GM20000 (cell line): ENCODE data around the gene DHCR7.

Source experiments
- DNase-seq: peaks from one replicate; pipeline ENCODE4 v3.0.0; 2012; ENCODE audit warnings: low spot score
- TF ChIP-seq, protein P1 (sequence below): IDR thresholded peaks from 2 replicates; pipeline ENCODE4 v1.5.1; 2012; ENCODE audit warnings: mild to moderate bottlenecking, control low read depth; ENCODE audit errors: extremely low read depth, missing control alignments

DHCR7 gene

DNA sequence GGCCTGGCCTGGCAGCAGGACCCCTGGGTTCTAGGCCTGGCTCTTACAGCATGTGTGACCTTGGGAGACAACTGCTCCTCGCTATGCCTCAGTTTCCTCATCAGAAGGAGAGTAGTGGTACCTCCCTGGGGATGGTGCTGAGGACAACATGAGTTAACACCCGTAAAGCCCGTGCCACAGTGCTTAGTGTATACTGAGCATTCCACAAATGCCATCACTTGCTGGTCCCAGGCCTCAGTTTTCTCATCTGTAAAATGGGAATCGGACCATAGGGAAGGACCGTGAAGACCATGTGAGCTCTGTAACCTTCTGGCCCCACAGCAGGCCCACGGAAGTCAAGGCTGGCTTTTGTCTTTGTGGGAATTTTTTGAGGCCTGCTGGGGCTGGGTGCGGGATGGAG, 52.4 kb downstream of the DHCR7 start:
- no peak for DNase-seq
- TF ChIP-seq, protein P1, sequence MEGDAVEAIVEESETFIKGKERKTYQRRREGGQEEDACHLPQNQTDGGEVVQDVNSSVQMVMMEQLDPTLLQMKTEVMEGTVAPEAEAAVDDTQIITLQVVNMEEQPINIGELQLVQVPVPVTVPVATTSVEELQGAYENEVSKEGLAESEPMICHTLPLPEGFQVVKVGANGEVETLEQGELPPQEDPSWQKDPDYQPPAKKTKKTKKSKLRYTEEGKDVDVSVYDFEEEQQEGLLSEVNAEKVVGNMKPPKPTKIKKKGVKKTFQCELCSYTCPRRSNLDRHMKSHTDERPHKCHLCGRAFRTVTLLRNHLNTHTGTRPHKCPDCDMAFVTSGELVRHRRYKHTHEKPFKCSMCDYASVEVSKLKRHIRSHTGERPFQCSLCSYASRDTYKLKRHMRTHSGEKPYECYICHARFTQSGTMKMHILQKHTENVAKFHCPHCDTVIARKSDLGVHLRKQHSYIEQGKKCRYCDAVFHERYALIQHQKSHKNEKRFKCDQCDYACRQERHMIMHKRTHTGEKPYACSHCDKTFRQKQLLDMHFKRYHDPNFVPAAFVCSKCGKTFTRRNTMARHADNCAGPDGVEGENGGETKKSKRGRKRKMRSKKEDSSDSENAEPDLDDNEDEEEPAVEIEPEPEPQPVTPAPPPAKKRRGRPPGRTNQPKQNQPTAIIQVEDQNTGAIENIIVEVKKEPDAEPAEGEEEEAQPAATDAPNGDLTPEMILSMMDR: no peak

DNA sequence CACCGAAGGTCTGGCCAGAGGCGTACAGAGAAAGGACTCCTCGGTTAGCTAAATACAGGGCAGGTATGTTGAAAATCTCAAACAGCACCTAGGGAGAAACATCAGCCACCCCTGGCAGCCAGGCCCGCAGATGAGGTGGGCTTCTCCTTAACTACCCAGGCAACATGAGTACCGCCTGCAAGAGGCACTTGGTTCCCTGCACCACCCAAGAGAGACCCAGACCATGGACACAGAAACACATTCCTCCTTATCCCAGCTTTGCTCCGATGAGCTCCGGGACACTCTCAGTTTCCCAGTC, 53.0 kb downstream of the DHCR7 start:
- TF ChIP-seq, protein P1: no peak

DNA sequence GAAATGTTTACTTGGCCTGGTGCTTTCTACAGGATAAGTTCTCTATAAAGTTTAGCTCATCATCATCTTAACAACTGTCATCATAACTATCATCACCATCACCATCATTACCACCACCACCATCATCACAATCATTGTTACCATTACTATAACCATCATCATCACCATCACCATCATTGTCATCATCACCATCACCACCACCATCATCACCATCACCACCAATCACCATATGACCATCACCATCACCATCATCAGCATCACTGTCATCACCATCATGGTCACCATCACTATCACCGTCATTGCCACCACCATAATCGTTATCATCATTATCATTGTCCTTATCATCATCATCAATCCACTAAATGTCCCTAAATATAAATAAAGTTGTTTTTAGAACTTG, 54.9 kb downstream of the DHCR7 start:
- DNase-seq: no peak
- TF ChIP-seq, protein P1: no peak

More for the DNA sequence above, 53.0 kb downstream of the DHCR7 start:
- no peak for DNase-seq

DNA sequence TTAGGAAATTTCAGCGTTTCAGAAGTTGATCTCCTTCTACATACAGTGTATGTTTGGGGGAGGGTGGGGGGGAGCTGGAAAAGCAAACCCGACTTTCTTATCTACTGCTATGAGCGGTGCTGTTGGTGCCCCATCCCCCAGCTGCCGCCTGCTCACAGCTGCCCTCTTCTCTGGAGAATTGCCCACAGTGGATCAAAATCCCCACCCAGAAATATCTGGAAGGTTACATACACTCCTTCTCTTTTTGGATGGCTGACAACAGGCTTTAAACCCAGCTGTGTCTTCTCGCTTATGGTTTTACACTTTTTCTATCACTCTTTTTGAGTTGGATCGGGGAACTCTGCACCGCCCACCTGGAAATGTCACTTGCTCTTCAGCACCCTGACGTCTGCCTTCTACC, 56.4 kb downstream of the DHCR7 start:
- TF ChIP-seq, protein P1: no peak
- no peak for DNase-seq

DNA sequence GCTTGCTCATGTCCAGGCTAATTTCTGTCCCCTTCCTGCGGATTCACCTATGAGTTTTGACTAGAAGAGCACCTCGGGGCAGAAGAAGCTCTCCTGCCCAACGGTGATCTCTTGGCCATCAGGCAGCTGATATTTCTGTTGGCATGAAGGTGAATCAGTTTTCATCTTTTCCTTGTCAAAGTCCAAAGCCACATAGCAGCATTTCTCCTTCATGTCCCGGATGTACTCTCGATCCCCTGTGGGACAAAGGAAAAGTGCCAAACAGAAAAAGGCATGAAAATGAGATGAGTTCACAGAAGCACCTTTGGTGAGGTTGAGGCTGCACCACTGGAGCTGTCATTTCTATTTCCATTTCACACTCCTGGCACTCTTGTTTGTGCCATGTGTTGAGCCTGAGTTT, 56.8 kb downstream of the DHCR7 start:
- TF ChIP-seq, protein P1: no peak
- DNase-seq: no peak

DNA sequence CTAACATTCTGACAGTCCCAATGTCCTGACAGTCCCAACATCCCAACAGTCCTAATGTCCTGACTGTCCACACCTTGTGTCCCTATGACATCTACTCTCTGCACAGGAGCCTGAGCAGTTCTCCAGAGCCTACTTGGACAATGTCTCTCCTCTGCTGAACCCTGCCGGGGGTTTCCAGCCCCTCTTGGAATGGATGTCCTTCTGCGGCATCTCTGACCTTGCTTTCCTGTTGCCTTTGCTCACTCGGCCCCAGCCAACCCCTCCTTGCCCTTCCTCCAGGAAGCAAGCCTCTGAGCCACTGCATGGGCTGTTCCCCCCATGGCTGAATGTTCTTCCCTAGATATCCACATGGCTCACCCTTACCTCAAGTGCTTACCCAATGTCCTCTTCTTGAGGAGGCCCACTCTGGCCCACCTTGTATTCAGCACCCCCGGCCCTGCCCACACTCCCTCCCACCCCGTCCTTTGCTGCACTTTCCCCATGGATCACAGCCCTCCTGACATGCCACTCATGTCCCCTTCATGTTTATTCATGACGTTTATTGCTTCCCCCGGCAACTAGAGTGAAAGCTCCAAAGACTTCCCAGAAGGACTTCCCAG, 59.5 kb downstream of the DHCR7 start:
- no peak for DNase-seq

DNA sequence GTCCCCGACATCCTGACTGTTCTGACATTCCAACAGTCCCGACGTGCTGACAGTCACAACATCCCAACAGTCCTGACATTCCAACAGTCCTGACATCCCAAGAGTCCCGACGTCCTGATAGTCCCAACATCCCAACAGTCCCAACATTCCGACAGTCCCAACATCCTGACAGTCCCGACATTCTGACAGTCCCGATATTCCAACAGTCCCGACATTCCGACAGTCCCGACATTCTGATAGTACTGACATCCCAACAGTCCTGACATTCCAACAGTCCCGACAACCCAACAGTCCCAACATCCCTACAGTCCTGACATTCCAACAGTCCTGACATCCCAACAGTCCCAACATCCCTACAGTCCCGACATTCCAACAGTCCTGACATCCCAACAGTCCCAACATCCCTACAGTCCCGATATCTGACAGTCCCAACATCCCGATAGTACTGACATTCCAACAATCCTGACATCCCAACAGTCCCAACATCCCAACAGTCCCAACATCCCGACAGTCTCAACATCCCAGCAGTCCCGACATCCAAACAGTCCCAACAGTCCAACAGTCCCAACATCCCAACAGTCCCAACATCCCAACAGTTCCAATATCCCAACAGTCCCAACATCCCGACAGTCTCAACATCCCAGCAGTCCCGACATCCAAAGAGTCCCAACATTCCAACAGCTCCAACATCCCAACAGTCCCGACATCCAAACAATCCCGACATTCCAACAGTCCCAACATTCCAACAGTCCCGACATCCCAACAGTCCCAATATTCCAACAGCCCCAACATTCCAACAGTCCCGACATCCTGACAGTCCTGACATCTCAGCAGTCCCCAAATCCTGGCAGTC, 60.2 kb downstream of the DHCR7 start:
- no peak for DNase-seq
- TF ChIP-seq, protein P1: no peak

More for the DNA sequence above, 59.5 kb downstream of the DHCR7 start:
- TF ChIP-seq, protein P1: no peak
